ENCODE results near the gene ADAM12.
A peak's percentile ranks its signal among the peaks of the same experiment; 100 is the strongest.

Gene ADAM12

DNA sequence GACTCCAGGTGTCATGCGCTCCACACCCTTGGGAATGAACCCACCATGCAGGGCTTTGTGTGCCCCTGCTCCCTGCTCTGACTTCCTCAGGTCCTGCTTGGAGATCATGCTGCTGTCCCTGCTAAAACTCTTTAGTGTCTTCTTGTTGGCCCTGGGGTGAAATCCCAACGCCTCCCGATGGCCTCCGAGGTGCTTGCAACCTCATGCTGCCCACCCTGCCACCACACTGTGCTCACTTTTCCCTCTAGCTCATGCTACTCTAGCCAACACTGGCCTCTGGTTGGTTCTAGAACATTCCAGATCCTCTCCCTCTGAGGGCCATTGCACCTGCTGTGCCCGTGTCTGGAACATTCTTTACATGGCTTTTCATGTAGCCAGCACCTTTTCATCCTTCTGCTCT is 227.7 kb downstream of the ADAM12 start:
- Mint-ChIP-seq H3K4me3 (no peak overlapping the region), H3K27ac (no peak overlapping the region), H3K36me3 (ENCODE audit: low read depth) (no peaks in the 10 kb centered on the region), H3K27me3 (ENCODE audit: low read depth) (peaks cover 30% of the 10 kb centered on the region), H3K4me1 (peaks cover 27% of the 10 kb centered on the region), H3K9me3 (no peaks in the 10 kb centered on the region)
- TF ChIP-seq, protein P1, sequence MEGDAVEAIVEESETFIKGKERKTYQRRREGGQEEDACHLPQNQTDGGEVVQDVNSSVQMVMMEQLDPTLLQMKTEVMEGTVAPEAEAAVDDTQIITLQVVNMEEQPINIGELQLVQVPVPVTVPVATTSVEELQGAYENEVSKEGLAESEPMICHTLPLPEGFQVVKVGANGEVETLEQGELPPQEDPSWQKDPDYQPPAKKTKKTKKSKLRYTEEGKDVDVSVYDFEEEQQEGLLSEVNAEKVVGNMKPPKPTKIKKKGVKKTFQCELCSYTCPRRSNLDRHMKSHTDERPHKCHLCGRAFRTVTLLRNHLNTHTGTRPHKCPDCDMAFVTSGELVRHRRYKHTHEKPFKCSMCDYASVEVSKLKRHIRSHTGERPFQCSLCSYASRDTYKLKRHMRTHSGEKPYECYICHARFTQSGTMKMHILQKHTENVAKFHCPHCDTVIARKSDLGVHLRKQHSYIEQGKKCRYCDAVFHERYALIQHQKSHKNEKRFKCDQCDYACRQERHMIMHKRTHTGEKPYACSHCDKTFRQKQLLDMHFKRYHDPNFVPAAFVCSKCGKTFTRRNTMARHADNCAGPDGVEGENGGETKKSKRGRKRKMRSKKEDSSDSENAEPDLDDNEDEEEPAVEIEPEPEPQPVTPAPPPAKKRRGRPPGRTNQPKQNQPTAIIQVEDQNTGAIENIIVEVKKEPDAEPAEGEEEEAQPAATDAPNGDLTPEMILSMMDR (IDR thresholded peaks at IDR 0.05; ENCODE audit: unreplicated experiment in 3 of 3): no peak

DNA sequence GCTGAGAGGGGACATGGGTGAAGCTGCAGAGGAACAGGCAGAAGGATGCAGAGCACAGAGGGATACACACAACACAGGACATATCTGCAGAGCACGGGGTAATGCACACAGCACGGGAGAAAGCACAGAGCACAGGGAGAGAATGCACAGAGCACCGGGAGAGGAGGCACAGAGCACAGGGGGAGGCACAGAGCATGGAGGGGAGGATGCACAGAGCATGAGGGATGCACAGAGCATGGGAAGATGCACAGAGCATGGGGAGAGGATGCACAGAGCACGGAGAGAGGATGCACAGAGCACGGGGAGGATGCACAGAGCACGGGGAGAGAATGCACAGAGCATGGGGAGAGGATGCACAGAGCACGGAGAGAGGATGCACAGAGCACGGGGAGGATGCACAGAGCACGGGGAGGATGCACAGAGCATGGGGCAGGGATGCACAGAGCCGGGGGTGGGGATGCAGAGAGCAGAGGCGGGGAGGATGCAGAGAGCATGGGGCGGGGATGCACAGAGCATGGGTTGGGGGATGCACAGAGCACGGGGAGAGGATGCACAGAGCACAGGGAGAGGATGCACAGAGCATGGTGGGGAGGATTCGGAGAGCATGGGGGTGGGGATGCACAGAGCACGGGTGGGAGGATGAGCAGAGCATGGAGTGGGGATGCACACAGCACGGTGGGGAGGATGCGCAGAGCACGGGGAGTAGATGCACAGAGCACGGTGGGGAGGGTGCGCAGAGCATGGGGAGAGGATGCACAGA is 230.0 kb downstream of the ADAM12 start:
- TF ChIP-seq, protein P1 (IDR thresholded peaks at IDR 0.05; ENCODE audit: unreplicated experiment in 3 of 3): no peak
- Mint-ChIP-seq H3K9me3 (peaks cover 2% of the 10 kb centered on the region), H3K27ac (no peak overlapping the region), H3K4me3 (no peak overlapping the region), H3K36me3 (ENCODE audit: low read depth) (peaks cover under 1% of the 10 kb centered on the region), H3K27me3 (ENCODE audit: low read depth) (peaks cover 30% of the 10 kb centered on the region), H3K4me1 (peaks cover 41% of the 10 kb centered on the region)

DNA sequence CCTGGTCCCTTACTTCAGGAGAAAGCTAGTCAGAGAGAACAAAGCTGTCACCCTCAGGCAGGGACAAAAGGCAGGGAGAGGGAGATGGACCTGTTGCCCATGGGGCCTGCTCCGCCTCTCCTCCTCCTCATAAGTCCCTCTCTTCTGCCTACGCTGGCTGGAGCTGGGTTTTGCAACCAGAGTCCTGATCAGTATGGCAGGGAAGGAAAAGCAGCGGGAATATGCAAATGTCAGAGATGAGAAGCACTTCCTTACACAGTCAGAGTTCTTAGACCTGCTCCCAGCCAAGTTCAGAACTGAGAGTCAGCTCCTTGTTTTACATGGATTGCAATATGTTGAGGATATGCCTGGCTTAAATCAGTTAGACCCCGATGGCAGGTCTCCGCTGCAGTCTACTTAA is 231.1 kb downstream of the ADAM12 start:
- Mint-ChIP-seq H3K27me3 (ENCODE audit: low read depth) (peaks cover 30% of the 10 kb centered on the region), H3K4me3 (no peak overlapping the region), H3K36me3 (ENCODE audit: low read depth) (peaks cover 8% of the 10 kb centered on the region), H3K9me3 (peaks cover 8% of the 10 kb centered on the region), H3K27ac (peak overlapping the region in 2 of 3 experiments; percentile 14 to 41), H3K4me1 (peaks cover 43% of the 10 kb centered on the region)
- TF ChIP-seq, protein P1 (IDR thresholded peaks at IDR 0.05; ENCODE audit: unreplicated experiment in 3 of 3): no peak

DNA sequence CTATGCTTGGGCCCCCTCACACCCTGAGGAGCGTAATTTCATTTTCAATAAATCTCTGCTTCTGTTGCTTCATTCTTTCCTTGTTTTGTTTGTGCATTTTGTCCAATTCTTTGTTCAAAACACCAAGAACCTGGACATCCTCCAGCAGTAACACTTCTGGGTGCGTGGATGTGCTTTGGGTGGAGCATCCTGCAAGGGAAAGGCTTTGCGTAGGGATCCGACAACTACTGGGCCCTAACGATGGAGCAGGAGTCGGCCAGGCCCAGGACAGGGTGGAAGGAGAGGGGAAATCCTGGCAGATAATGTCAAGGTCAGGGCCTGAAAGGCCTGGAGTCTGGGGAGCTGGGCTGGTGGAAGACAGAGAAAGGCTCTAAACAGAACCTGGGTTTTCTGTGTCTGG is 231.8 kb downstream of the ADAM12 start:
- H3K36me3 Mint-ChIP-seq (ENCODE audit: low read depth): peaks cover 11% of the 10 kb centered on the region
- peaks cover 11% of the 10 kb centered on the region for H3K9me3 Mint-ChIP-seq
- peak overlapping the region in 2 of 3 experiments; percentile 38 to 41 for H3K27ac Mint-ChIP-seq
- peaks cover 42% of the 10 kb centered on the region for H3K4me1 Mint-ChIP-seq
- peaks cover 27% of the 10 kb centered on the region for H3K27me3 Mint-ChIP-seq (ENCODE audit: low read depth)
- TF ChIP-seq, protein P1 (IDR thresholded peaks at IDR 0.05; ENCODE audit: unreplicated experiment in 3 of 3): no peak
- H3K4me3 Mint-ChIP-seq: no peak overlapping the region

DNA sequence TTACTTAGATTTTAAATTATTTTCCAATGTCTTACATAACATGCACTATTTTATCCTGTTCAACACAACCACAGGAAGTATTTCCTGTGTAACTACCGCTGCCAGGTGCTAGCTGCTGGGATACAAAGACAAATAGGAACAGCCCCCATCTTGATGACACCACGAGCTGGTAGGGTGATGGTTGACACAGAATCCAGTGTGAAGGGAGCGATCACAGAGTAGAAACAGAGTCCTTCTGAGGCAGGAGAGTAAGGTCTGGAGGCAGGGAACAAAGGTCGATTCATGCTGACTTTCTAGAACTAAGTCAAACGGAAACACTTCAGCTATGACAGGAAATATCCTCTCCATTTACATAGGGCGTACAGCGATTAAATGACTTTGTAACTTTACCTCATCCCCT is 232.3 kb downstream of the ADAM12 start:
- Mint-ChIP-seq H3K4me3 (no peak overlapping the region), H3K27ac (peak overlapping the region in 2 of 3 experiments; percentile 41 to 44), H3K4me1 (peaks cover 38% of the 10 kb centered on the region), H3K36me3 (ENCODE audit: low read depth) (peaks cover 11% of the 10 kb centered on the region), H3K27me3 (ENCODE audit: low read depth) (peaks cover 22% of the 10 kb centered on the region), H3K9me3 (peaks cover 11% of the 10 kb centered on the region)
- TF ChIP-seq, protein P1 (IDR thresholded peaks at IDR 0.05; ENCODE audit: unreplicated experiment in 3 of 3): no peak

DNA sequence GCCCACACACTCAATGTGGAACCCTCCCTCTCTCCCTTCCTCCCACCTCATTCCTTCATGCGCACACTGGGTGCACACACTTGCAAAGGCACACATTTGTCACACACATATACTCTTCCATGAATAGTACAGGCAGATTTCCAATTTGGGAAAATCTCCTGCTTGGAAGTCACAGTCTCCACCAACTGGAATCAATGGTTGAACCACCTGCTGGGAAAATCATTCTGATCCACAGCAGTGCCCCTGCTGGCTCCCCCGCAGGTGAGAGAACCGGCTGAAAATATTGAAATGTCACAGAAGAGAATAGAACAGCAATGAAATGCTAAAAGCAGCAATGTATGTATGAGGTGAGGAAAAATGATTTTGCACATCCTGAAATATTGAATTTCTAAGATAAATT is 232.7 kb downstream of the ADAM12 start:
- Mint-ChIP-seq H3K27me3 (ENCODE audit: low read depth) (peaks cover 17% of the 10 kb centered on the region), H3K4me1 (peaks cover 39% of the 10 kb centered on the region), H3K27ac (peak overlapping the region in 2 of 3 experiments; percentile 41 to 46), H3K4me3 (no peak overlapping the region), H3K9me3 (peaks cover 14% of the 10 kb centered on the region), H3K36me3 (ENCODE audit: low read depth) (peaks cover 14% of the 10 kb centered on the region)
- TF ChIP-seq, protein P1 (IDR thresholded peaks at IDR 0.05; ENCODE audit: unreplicated experiment in 3 of 3): no peak

Measured in nephron (organoid).